ENCODE results near the gene TAP1. TPM values are rescaled to one million over a fixed set of nuclear protein-coding genes. Genes with fewer than 3 reads are reported as not detected.

TAP1 gene
- total RNA-seq, 4 donors from 2014 or later, result 25.6 to 136 (median 107) TPM

DNA sequence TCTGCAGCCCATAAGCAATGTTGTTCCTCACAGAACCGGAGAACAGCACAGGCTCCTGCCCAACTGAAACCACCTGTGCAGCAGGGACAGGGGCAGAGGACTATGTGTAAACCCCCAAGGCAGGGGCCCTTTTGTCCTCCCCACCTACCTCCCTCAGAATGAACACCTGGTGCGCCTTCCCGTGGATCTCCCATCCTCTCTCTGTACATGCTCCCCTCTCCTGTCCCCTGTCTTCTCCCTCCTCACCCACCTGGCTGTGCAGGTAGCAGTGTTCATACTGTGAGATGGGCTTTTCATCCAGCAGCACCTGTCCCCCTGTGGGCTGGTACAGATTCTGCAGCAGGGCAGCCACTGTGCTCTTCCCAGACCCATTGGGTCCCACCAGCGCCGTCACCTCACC is 23.5 kb downstream of the TAP1 start:
- peaks cover 0 to 59% (median 0%) of the 10 kb centered on the region in 3 donors for H3K36me3 ChIP-seq
- TF ChIP-seq POLR2A (IDR thresholded peaks at IDR 0.05), result no peak
- TF ChIP-seq, protein P1, sequence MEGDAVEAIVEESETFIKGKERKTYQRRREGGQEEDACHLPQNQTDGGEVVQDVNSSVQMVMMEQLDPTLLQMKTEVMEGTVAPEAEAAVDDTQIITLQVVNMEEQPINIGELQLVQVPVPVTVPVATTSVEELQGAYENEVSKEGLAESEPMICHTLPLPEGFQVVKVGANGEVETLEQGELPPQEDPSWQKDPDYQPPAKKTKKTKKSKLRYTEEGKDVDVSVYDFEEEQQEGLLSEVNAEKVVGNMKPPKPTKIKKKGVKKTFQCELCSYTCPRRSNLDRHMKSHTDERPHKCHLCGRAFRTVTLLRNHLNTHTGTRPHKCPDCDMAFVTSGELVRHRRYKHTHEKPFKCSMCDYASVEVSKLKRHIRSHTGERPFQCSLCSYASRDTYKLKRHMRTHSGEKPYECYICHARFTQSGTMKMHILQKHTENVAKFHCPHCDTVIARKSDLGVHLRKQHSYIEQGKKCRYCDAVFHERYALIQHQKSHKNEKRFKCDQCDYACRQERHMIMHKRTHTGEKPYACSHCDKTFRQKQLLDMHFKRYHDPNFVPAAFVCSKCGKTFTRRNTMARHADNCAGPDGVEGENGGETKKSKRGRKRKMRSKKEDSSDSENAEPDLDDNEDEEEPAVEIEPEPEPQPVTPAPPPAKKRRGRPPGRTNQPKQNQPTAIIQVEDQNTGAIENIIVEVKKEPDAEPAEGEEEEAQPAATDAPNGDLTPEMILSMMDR (IDR thresholded peaks at IDR 0.05), result no peak
- H3K27ac ChIP-seq, result no peak overlapping the region
- no peak overlapping the region for H3K4me3 ChIP-seq
- H3K9me3 ChIP-seq, result no peaks in the 10 kb centered on the region
- DNase-seq, result no peak
- no peaks in the 10 kb centered on the region for H3K27me3 ChIP-seq
- no peaks in the 10 kb centered on the region for H3K4me1 ChIP-seq

DNA sequence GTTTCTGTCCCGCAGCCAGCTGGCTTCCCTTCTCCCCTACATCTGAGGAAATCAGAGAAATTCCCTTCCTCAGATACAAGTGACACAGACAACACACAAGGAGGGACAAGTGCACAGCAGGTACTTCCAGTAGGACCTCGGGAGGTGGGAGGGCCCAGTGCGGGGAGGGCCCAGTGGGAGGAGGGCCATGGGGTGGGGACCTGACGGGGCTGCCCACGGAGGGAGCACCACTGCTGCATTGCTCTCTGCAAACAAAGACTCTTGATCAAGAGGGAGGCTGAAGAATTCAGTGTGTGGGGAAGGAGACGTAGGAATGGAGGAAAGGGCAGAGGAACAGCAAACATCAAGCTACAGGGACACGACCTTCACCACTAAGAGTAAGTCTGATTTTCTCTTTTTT is 24.0 kb downstream of the TAP1 start:
- no peaks in the 10 kb centered on the region for H3K4me1 ChIP-seq
- H3K36me3 ChIP-seq, result peaks cover 0 to 53% (median 0%) of the 10 kb centered on the region in 3 donors
- TF ChIP-seq POLR2A (IDR thresholded peaks at IDR 0.05), result no peak
- TF ChIP-seq, protein P1 (IDR thresholded peaks at IDR 0.05), result no peak
- no peak for DNase-seq
- no peak overlapping the region for H3K27ac ChIP-seq
- H3K27me3 ChIP-seq, result no peaks in the 10 kb centered on the region
- H3K9me3 ChIP-seq, result no peaks in the 10 kb centered on the region
- no peak overlapping the region for H3K4me3 ChIP-seq

DNA sequence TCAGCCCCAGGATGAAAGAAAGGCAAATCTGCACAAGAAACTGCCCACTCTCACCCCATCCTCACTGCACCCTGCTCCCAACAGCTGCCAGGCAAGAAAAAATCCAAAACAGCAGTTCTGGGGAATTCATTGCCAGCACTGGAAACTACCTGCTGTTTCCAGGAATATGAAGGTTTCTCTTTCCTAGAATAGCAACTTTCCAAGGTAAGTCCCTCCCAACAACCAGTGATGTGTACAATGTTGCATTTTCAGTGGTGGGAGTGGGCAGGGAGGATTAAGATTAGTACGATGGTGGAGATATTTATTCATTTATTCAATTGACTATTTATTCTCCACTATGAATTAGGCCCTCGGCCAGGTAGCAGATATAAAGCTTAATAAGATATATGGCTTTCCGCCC is 26.5 kb downstream of the TAP1 start:
- no peaks in the 10 kb centered on the region for H3K27me3 ChIP-seq
- TF ChIP-seq, protein P1 (IDR thresholded peaks at IDR 0.05), result no peak
- no peak for TF ChIP-seq POLR2A (IDR thresholded peaks at IDR 0.05)
- no peak overlapping the region for H3K4me3 ChIP-seq
- H3K4me1 ChIP-seq, result no peaks in the 10 kb centered on the region
- H3K36me3 ChIP-seq, result peaks cover 0 to 39% (median 0%) of the 10 kb centered on the region in 3 donors
- DNase-seq, result no peak
- no peak overlapping the region for H3K27ac ChIP-seq
- no peaks in the 10 kb centered on the region for H3K9me3 ChIP-seq

DNA sequence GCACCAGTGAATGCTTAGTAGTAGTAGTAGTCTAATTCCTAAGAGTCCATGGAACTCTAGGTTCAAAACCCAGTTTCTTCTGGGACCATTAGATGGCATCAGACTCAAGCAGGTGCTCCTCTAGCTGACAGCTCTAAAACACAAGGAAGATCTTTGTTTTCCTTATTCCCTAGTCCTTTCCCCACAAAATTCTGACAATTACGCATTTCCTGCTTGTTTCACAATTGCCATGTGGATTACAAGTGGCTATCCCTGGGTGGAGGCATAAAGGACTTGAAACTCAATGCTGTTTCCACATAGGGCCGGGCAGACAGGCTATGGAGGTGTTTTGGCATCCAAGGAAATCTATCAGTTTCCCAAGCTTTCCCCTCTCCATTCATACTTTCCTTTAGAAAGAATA is 27.5 kb downstream of the TAP1 start:
- H3K4me1 ChIP-seq, result no peaks in the 10 kb centered on the region
- H3K36me3 ChIP-seq, result peaks cover 0 to 32% (median 0%) of the 10 kb centered on the region in 3 donors
- no peaks in the 10 kb centered on the region for H3K9me3 ChIP-seq
- TF ChIP-seq, protein P1 (IDR thresholded peaks at IDR 0.05), result peak in 4 of 6 experiments; percentile 34 to 71 (median 63)
- TF ChIP-seq POLR2A (IDR thresholded peaks at IDR 0.05), result no peak
- H3K27me3 ChIP-seq, result no peaks in the 10 kb centered on the region
- H3K4me3 ChIP-seq, result no peak overlapping the region
- H3K27ac ChIP-seq, result peak overlapping the region in 1 of 4 donors; percentile 8
- no peak for DNase-seq

DNA sequence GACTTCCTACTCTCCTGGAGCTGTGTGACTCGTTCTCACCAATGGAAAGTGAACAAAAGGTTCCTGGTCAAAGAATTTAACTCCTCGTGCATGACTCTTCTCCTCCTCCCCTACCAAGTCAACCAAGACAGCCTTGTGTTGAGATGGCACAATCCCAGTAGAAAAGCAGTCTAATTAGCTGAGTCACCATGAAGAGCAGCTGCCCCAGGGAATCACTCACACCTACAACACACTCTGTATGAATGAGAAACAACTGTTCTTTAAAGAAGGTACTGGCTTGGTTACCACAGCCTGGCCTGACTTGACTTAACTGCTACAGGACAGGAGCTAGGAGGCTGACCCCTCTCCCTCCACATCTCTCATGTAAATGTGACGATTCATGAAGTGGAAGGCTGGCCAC is 33.8 kb downstream of the TAP1 start:
- Histone ChIP-seq H3K4me1 (peaks cover 0 to 5% (median 0%) of the 10 kb centered on the region in 4 donors), H3K9me3 (no peaks in the 10 kb centered on the region), H3K4me3 (no peak overlapping the region), H3K27ac (no peak overlapping the region), H3K36me3 (no peaks in the 10 kb centered on the region), H3K27me3 (no peaks in the 10 kb centered on the region)
- no peak for DNase-seq
- no peak for TF ChIP-seq POLR2A (IDR thresholded peaks at IDR 0.05)
- TF ChIP-seq, protein P1 (IDR thresholded peaks at IDR 0.05), result no peak

DNA sequence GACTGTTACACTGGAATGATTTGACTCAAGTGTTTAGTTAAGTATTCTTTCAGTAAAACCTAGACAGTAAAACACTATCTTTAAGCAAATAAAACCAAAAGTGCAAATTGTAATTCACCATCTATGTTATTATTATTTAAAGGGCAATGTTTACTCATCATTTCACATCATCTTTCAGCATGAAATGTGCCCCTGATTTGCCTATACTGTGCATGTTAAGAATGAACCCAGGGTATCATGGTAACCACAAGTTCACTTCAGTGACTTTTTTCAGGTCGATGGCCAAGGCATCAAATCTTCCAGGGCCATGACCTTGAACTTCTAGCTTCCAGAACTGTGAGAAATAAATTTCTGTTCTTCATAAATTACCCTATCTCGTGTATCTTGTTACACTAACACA is 34.6 kb downstream of the TAP1 start:
- Histone ChIP-seq H3K4me1 (peaks cover 0 to 7% (median 0%) of the 10 kb centered on the region in 4 donors), H3K36me3 (no peaks in the 10 kb centered on the region), H3K9me3 (no peaks in the 10 kb centered on the region), H3K27me3 (no peaks in the 10 kb centered on the region), H3K4me3 (no peak overlapping the region), H3K27ac (no peak overlapping the region)
- no peak for TF ChIP-seq POLR2A (IDR thresholded peaks at IDR 0.05)
- TF ChIP-seq, protein P1 (IDR thresholded peaks at IDR 0.05), result no peak
- no peak for DNase-seq
